Measurements from ENCODE around the gene PTPRU. TPM values are rescaled to one million over a fixed set of nuclear protein-coding genes. Genes with fewer than 3 reads are reported as not detected.

The PTPRU gene
- total RNA-seq, 2 donors from 2014 or later, result 24.1 to 40.2 TPM

- Histone ChIP-seq H3K9me3 (no peaks in the 10 kb centered on the region), H3K27ac (no peak overlapping the region), H3K4me3 (no peak overlapping the region), H3K36me3 (replicated peaks in 1 of 2; ENCODE audit: insufficient read depth in 1 of 2, low read depth in 2 of 2) (no peaks in the 10 kb centered on the region), H3K27me3 (no peaks in the 10 kb centered on the region), H3K4me1 (peaks cover 8% of the 10 kb centered on the region)
- TF ChIP-seq POLR2A (IDR thresholded peaks at IDR 0.05), result no peak
- TF ChIP-seq, protein P1, sequence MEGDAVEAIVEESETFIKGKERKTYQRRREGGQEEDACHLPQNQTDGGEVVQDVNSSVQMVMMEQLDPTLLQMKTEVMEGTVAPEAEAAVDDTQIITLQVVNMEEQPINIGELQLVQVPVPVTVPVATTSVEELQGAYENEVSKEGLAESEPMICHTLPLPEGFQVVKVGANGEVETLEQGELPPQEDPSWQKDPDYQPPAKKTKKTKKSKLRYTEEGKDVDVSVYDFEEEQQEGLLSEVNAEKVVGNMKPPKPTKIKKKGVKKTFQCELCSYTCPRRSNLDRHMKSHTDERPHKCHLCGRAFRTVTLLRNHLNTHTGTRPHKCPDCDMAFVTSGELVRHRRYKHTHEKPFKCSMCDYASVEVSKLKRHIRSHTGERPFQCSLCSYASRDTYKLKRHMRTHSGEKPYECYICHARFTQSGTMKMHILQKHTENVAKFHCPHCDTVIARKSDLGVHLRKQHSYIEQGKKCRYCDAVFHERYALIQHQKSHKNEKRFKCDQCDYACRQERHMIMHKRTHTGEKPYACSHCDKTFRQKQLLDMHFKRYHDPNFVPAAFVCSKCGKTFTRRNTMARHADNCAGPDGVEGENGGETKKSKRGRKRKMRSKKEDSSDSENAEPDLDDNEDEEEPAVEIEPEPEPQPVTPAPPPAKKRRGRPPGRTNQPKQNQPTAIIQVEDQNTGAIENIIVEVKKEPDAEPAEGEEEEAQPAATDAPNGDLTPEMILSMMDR (IDR thresholded peaks at IDR 0.05), result no peak
- ATAC-seq, result no peak
- intact Hi-C loops (cut with DNase I), result loop anchor here (10.0 kb wide), 2 partner anchors 1138 to 1458 kb away; no protein-coding TSS in a partner anchor
- WGBS, 2 donors, result 51 to 54% methylated on average over 3 of the region's 3 CpGs
- no peak for DNase-seq
These were observed 10.7 kb downstream of the PTPRU start for GRCh38 chr1:29247044-29247443.

DNA sequence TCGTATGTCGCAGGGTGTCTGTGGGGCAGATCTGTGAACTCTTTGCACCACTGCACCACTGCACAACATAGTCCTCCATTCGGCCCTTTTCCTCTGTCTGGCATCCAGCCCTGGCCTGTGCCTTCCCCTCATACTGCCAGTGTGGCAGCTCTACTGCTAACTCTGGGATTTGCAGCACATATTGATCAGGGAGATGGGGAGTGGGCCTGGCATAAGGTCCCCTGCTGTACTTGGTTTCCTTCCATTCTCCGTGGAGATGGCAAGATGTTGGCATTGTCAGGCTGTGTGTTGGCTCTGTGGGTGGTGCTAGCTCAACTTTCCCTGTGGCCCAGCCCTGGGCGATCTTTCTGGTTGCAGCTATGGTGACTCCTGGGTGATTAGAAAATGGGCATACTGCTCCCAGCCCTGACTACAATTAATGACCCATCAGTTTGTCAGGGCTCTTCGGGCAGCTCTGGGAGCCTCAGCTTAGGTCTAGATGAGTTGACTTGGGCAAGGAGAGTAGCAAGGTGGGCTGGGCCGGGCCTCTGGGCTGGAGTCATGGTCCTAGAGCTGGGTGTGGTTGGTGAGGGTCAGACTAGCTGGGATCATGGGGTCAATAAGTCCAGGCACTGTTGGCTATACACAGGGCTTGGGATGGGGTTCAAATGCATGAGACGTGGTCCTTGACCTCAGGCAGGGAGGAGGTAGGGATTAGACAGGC lies 11.4 kb downstream of the PTPRU start:
- H3K4me3 ChIP-seq, result no peak overlapping the region
- ATAC-seq (no peak), DNase-seq (no peak)
- no peaks in the 10 kb centered on the region for H3K9me3 ChIP-seq
- peaks cover 8% of the 10 kb centered on the region for H3K4me1 ChIP-seq
- whole genome bisulfite sequencing, 2 donors, result 83 to 87% methylated on average over 8 of the region's 8 CpGs
- H3K27me3 ChIP-seq, result no peaks in the 10 kb centered on the region
- H3K36me3 ChIP-seq (replicated peaks in 1 of 2; ENCODE audit: insufficient read depth in 1 of 2, low read depth in 2 of 2), result no peaks in the 10 kb centered on the region
- TF ChIP-seq, protein P1 (IDR thresholded peaks at IDR 0.05), result no peak
- TF ChIP-seq POLR2A (IDR thresholded peaks at IDR 0.05), result no peak
- no peak overlapping the region for H3K27ac ChIP-seq
- intact Hi-C loops (cut with DNase I), result loop anchor here (10.0 kb wide), 2 partner anchors 1137 to 1457 kb away; no protein-coding TSS in a partner anchor

GRCh38 chr1:29248409-29248808 lies 12.1 kb downstream of the PTPRU start:
- H3K36me3 ChIP-seq (replicated peaks in 1 of 2; ENCODE audit: insufficient read depth in 1 of 2, low read depth in 2 of 2), result no peaks in the 10 kb centered on the region
- WGBS, 2 donors, result 91 to 94% methylated on average over 2 of the region's 2 CpGs
- no peak overlapping the region for H3K27ac ChIP-seq
- no peaks in the 10 kb centered on the region for H3K27me3 ChIP-seq
- DNase-seq (no peak), ATAC-seq (no peak)
- no peaks in the 10 kb centered on the region for H3K9me3 ChIP-seq
- intact Hi-C loops (cut with DNase I), result loop anchor here (10.0 kb wide), 2 partner anchors 1136 to 1456 kb away; no protein-coding TSS in a partner anchor
- peaks cover 8% of the 10 kb centered on the region for H3K4me1 ChIP-seq
- no peak overlapping the region for H3K4me3 ChIP-seq
- no peak for TF ChIP-seq POLR2A (IDR thresholded peaks at IDR 0.05)
- TF ChIP-seq, protein P1 (IDR thresholded peaks at IDR 0.05), result no peak

DNA sequence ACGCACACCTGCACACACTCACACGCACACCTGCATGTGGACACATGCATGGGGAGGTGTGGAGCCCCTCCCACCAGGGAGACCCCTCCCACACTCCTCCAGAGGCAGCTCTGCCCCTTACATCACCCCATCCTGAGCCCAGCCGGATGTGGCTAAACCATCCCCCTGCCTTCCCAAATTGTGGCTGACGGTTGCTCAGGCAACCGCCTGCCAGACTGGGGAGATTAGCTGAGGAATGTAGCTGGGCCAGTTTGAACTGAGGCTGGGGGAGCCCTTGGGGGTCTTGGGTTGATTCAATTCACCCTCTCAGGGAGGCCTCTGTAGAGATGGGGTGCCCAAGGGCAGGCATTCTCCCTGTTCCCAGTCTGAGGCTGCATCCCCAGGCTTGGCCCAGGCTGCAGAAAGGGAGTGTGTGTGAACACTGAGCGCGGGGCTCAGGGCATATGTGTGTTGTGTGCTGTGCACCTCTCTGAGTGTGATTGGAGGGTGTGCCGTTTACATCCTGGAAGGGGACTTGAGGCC lies 12.9 kb downstream of the PTPRU start:
- ATAC-seq (no peak), DNase-seq (no peak)
- intact Hi-C loops (cut with DNase I), result loop anchor here (10.0 kb wide), 2 partner anchors 1136 to 1456 kb away; no protein-coding TSS in a partner anchor
- Histone ChIP-seq H3K4me3 (no peak overlapping the region), H3K27ac (no peak overlapping the region), H3K9me3 (no peaks in the 10 kb centered on the region), H3K4me1 (peaks cover 8% of the 10 kb centered on the region), H3K36me3 (replicated peaks in 1 of 2; ENCODE audit: insufficient read depth in 1 of 2, low read depth in 2 of 2) (no peaks in the 10 kb centered on the region), H3K27me3 (no peaks in the 10 kb centered on the region)
- TF ChIP-seq, protein P1 (IDR thresholded peaks at IDR 0.05), result no peak
- no peak for TF ChIP-seq POLR2A (IDR thresholded peaks at IDR 0.05)
- WGBS, 2 donors, result 55 to 78% methylated on average over 4 to 8 of the region's 8 CpGs
